Measurements from ENCODE around the gene ASCL2.

DNA sequence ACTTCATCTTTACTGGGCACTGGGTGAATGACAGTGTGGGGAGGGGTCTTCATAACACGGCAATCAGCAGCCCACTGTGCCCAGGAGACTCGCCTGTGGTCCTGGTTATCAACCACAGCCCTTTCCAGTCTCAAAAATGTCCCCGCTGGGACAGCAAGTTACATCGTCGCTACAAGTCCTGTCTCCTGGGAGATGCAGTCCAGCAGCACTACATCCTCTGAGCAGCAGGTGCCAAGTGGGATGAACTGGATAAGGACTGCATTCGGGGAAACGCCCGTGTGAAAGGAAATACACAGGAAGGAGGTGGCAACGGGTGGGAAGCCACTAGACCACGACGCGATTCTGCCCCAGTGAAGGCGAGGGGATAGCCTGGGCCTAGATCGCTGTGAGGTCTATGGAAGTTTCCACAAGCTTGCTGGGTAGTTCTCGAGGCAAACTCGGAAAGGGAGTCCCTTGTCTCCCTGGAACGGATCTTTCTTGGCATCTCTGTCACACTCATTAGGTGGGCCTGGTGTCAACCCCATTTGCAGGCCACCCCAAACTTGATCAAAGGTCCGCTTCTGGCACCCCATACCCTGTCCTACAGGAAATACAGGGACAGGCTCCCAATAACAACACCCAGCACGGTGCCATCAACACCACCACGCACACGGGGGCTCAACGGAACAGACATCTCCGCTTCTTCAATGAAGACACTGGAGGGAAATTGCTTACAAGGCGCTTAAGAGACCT is 4.4 kb downstream of the ASCL2 start:
- TF ChIP-seq, protein P1, sequence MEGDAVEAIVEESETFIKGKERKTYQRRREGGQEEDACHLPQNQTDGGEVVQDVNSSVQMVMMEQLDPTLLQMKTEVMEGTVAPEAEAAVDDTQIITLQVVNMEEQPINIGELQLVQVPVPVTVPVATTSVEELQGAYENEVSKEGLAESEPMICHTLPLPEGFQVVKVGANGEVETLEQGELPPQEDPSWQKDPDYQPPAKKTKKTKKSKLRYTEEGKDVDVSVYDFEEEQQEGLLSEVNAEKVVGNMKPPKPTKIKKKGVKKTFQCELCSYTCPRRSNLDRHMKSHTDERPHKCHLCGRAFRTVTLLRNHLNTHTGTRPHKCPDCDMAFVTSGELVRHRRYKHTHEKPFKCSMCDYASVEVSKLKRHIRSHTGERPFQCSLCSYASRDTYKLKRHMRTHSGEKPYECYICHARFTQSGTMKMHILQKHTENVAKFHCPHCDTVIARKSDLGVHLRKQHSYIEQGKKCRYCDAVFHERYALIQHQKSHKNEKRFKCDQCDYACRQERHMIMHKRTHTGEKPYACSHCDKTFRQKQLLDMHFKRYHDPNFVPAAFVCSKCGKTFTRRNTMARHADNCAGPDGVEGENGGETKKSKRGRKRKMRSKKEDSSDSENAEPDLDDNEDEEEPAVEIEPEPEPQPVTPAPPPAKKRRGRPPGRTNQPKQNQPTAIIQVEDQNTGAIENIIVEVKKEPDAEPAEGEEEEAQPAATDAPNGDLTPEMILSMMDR (IDR thresholded peaks at IDR 0.05 in 4 of 5, conservative IDR thresholded peaks at IDR 0.05 in 1 of 5) = no peak
- TF ChIP-seq POLR2A (IDR thresholded peaks at IDR 0.05) = no peak

Data from gastrocnemius medialis (tissue), 4 donors.